ENCODE data around the gene RTN1. TPM values are rescaled to one million over a fixed set of nuclear protein-coding genes. Genes with fewer than 3 reads are reported as not detected.

Gene RTN1
- total RNA-seq, 1 donor from 2014 or later = 1.2 TPM

DNA sequence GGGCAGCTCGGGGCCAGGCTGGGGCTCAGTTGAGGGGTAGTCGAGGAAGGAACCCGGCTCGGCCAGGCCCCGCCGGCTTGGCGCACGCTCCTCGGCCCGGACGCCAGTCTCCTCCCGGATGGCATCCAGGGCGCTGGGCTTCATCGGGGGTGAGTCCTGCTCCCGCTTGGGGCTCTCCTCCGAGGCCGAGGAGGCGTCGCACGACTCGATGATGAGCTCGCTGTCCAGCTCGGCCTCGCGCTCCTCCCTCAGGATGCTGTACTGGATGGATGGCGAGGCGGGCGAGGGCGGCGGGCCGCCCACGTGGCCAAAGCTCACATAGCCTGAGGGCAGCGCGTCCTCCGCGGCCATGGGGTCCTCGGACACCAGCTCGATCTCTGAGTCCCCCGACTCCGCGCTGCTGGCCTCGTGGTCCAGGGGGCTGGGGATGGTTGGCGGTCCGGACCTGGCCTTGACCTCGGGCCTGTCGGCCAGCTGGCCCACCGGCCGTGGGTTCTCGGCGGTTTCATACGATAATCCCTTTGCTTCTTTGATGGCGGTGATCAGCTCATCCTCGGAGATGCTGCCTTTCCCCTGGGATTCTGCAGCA, 143.4 kb downstream of the RTN1 start:
- intact Hi-C loops (cut with micrococcal nuclease) = no loop called here
- no peak for DNase-seq
- ATAC-seq = no peak

DNA sequence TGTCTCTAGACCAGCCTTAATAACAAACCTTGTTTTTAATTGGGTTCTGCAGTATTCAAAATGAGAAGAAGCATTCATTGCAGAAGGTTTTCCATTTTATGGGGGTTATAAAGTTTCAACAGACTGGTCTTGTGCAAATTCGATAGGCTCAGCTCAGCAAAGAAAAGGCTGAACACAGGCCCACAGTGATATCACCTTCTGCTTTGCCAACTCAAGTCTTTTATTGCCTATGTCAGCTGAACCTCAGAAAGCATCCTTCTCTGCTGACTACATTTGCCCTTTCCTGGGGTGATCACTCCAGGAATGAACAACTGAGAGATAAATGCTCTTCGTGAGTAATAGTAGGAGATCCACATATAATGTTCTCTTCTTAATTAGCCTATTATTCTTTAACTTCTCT, 159.5 kb downstream of the RTN1 start:
- DNase-seq (no peak), ATAC-seq (no peak)
- intact Hi-C loops (cut with micrococcal nuclease) = no loop called here

GRCh38 chr14:59707778-59708561, 162.6 kb downstream of the RTN1 start:
- intact Hi-C loops (cut with micrococcal nuclease) = no loop called here
- DNase-seq = no peak
- no peak for ATAC-seq

GRCh38 chr14:59705866-59706265, 164.7 kb downstream of the RTN1 start:
- intact Hi-C loops (cut with micrococcal nuclease) = no loop called here
- ATAC-seq = no peak
- no peak for DNase-seq

DNA sequence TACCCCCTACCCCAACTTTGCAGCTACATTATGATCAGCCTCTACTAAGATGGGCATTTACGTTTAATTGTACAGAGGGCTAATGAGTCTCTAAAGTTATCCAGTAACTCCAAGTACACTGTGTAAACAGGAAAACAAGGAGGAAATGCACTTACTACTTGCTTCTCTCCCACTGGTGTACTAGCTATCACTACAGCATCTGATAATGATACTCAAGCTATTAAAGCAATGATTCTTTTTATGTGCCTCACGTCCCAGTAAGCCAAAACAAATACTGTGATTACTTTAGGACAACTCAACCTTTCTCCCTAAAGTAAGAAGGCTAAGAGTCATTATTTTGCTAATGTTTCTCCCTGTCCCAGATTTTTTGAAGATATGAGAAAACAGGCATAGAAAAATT, 165.3 kb downstream of the RTN1 start:
- intact Hi-C loops (cut with micrococcal nuclease) = no loop called here
- ATAC-seq = no peak
- DNase-seq = no peak

GRCh38 chr14:59704054-59704645, 166.4 kb downstream of the RTN1 start:
- DNase-seq (no peak), ATAC-seq (no peak)
- intact Hi-C loops (cut with micrococcal nuclease) = no loop called here

GRCh38 chr14:59699442-59699841, 171.1 kb downstream of the RTN1 start:
- intact Hi-C loops (cut with micrococcal nuclease) = no loop called here
- no peak for ATAC-seq
- DNase-seq = no peak

- intact Hi-C loops (cut with micrococcal nuclease) = no loop called here
- ATAC-seq (no peak), DNase-seq (no peak)
These were observed 171.8 kb downstream of the RTN1 start for GRCh38 chr14:59698793-59699192.

GRCh38 chr14:59695198-59695597, 175.4 kb downstream of the RTN1 start:
- intact Hi-C loops (cut with micrococcal nuclease) = no loop called here
- ATAC-seq = no peak
- DNase-seq = no peak

GRCh38 chr14:59691266-59691665, 179.3 kb downstream of the RTN1 start:
- no peak for DNase-seq
- no peak for ATAC-seq
- intact Hi-C loops (cut with micrococcal nuclease) = no loop called here

GRCh38 chr14:59690426-59690825, 180.2 kb downstream of the RTN1 start:
- intact Hi-C loops (cut with micrococcal nuclease) = no loop called here
- no peak for ATAC-seq
- no peak for DNase-seq

DNA sequence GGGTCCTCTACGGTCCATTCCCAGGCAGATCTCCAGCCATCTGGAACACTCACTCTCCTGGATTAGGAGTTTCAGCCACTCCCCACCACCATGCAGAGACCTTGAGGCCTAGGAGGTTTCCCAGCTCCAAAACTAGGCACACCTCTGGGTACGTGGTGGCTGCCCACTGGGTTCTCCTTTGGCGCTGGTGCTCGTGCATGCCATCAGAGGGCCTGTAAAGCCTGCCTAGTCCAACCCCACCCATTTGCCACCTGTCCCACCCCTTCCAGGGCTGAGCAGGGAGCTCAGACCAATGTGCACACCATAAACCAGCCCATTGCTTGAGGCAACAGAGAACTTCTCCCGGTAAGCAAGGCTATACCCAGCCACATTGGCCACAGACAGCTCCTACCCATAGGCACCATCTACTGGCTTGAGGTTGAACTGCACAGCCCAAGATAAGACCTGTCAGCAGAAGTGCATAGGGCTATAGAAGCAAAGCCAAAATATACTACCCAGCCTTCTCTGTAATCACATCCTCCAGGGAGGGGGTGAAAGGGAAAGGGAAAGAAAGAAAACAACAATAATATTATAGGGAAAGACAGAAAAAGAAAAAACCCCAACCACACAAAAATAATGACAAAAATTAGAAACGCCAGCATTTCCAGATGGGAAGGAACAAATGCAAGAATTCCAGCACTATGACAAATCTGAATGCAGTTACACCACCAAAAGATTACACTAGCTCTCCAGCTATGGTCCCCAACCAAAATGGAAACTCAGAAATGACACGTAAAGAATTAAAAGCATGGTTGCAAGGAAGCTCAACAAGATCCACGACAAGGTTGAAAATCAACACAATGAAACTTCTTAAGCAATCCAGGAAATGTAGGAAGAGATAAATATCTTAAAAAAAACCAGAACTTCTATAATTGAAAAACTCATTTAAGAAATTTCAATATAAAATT, 182.1 kb downstream of the RTN1 start:
- intact Hi-C loops (cut with micrococcal nuclease) = no loop called here
- no peak for ATAC-seq
- no peak for DNase-seq

DNA sequence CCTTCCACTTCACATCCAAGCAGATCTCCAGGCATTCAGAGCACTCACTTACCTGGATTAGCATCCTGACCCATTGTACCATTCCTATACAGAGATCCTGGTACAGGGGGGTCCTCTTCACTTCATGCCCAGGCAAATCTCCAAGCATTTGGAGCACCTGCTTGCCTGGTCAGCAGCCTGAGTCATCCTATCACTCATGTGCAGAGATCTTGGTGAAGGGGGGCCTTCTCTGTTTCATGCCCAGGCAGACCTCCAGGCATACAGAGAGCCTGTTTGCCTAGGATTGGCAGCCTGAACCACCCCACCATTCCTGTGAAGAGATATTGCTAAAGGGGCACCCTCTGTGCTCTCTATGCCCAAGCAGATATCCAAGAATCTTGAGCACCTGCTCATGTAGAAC, 182.9 kb downstream of the RTN1 start:
- intact Hi-C loops (cut with micrococcal nuclease) = no loop called here
- no peak for ATAC-seq
- DNase-seq = no peak

DNA sequence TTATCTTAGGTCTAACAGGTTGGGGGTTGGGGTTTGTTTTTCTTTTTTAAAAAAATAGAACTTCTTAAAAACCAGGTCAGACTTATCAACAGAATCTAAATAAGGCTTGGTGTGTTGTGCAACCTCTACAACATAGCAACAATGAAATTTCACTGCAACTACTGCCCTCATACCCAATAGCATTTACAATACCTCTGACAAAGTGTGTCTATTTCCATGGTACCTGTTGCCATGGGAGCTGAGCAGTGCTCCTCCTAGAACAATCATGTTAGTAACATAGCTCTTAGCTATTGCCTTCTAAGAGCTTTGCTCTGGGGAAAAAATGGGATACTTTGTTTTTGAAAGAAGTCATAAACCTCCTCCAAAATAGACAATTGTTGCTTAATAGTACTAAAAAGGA, 190.7 kb downstream of the RTN1 start:
- DNase-seq (no peak), ATAC-seq (no peak)
- intact Hi-C loops (cut with micrococcal nuclease) = no loop called here

DNA sequence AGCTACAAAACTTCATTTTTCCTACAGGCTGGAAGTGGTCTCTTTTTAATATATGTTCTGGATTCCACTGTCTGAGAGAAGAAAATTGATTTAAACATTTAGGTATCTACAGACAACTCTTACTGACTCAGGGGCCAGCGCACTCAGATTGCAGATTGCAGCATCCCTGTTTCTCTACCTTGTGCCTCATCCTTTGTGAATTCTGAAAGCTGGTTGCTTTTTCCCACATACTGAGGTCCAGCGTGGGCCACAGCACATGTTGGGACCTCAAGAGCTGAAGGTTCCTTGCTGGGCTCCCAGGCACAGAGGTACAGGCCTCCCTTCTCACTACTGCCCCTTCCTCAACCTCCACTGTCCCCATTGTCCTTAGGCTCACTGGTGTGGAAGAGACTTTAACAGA, 192.2 kb downstream of the RTN1 start:
- DNase-seq (no peak), ATAC-seq (no peak)
- intact Hi-C loops (cut with micrococcal nuclease) = no loop called here

GRCh38 chr14:59677771-59678231, 192.8 kb downstream of the RTN1 start:
- intact Hi-C loops (cut with micrococcal nuclease) = no loop called here
- ATAC-seq = no peak

GRCh38 chr14:59675394-59675793, 195.2 kb downstream of the RTN1 start:
- DNase-seq (no peak), ATAC-seq (no peak)
- intact Hi-C loops (cut with micrococcal nuclease) = no loop called here

More at GRCh38 chr14:59677771-59678231, 192.8 kb downstream of the RTN1 start:
- no peak for DNase-seq

DNA sequence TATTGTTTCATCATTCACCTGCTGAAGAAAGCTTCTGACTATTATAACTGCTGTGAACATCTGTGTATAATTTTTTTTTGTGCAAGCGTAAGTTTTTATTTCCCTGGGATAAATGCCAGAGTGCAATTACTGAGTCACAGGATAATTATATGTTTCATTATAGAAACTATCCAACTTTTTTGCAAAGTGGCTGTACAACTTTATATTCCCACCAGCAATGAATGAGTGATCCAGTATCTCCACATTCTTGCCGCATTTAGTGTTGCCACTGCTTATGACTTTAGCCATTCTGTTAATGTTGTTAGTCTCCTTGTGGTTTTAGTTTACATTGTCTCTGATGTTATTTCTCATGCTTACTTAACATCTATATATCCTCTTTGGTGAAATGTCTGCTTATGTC, 205.8 kb downstream of the RTN1 start:
- intact Hi-C loops (cut with micrococcal nuclease) = no loop called here

DNA sequence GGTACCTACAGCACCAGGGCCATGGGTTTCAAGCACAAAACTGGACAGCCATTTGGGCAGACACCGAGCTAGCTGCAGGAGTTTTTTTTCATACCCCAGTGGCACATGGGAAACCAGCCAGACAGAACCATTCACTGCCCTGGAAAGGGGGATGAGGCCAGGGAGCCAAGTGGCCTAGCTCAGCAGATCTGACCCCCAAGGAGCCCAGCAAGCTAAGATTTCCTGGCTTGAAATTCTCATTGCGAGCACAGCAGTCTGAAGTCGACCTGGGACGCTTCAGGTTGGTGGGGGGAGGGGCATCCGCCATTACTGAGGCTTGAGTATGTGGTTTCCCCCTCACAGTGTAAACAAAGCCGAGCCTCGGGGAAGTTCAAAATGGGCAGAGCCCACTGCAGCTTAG, 212.8 kb downstream of the RTN1 start:
- no peak for DNase-seq
- no peak for ATAC-seq
- intact Hi-C loops (cut with micrococcal nuclease) = no loop called here

More for the DNA sequence above, 205.8 kb downstream of the RTN1 start:
- DNase-seq (no peak), ATAC-seq (no peak)

- DNase-seq = no peak
- intact Hi-C loops (cut with micrococcal nuclease) = no loop called here
- ATAC-seq = no peak
These were observed 214.1 kb downstream of the RTN1 start for GRCh38 chr14:59656473-59656872.
